ENCODE data around the gene RNF19B.
"Not testable (repeated sequence)": the region's sequence is repeated elsewhere in the genome, so short reads cannot be mapped to it uniquely, and the experiment has no call there.

The RNF19B gene

GRCh38 chr1:32907435-32907834 lies 57.2 kb downstream of the RNF19B start:
- H3K36me3 ChIP-seq (ENCODE audit: insufficient read depth, low read length): no peaks in the 10 kb centered on the region
- H3K4me3 ChIP-seq (ENCODE audit: low read length): no peak overlapping the region
- 64% methylated on average over 4 of the region's 4 CpGs for WGBS
- H3K9me3 ChIP-seq (ENCODE audit: insufficient read depth, low read depth, low read length): no peaks in the 10 kb centered on the region
- peaks cover 8% of the 10 kb centered on the region for H3K27me3 ChIP-seq (ENCODE audit: insufficient read depth, low read length)
- H3K27ac ChIP-seq (ENCODE audit: low read depth, low read length): no peak overlapping the region
- H3K4me1 ChIP-seq (ENCODE audit: insufficient read depth, low read length): no peaks in the 10 kb centered on the region
- H3K9ac ChIP-seq (ENCODE audit: low read depth, low read length): no peak overlapping the region

DNA sequence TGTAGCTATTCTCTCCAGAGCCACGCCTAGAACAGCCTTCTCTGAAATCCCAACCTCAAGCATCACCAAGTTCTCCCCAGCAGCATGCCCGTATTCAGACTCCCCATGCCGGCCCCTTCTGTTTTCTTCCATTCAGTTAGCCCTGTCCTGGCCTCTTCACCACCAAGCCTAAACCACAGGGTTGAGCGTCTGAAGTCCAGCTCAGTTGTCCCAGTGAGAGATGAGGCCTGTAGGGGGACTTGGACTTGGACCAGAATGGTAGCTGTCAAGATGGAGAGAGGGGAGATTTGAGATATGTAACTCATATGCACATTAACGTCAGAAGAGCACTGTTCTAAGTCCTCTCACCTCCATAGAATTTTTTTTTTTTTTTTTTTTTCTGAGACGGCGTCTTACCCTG lies 58.0 kb downstream of the RNF19B start:
- 89% methylated on average over 7 of the region's 7 CpGs for WGBS
- H3K4me3 ChIP-seq (ENCODE audit: low read length): no peak overlapping the region
- no peaks in the 10 kb centered on the region for H3K9me3 ChIP-seq (ENCODE audit: insufficient read depth, low read depth, low read length)

DNA sequence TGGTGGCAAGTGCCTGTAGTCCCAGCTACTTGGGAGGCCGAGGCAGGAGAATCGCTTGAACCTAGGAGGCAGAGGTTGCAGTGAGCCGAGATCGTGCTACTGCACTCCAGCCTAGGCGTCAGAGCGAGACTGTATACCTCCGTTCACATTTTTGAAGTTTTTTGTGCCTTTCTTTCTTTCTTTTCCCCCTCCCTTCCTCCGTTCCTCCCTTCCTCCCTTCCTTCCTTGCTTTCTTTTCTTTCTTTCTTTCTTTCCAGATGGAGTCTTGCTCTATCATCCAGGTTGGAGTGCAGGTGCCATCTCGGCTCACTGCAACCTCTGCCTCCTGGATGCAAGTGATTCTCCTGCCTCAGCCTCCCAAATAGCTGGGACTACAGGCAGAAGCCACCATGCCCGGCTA lies 59.0 kb downstream of the RNF19B start:
- H3K9ac ChIP-seq (ENCODE audit: low read depth, low read length); H3K4me3 ChIP-seq (ENCODE audit: low read length); H3K9me3 ChIP-seq (ENCODE audit: insufficient read depth, low read depth, low read length); H3K36me3 ChIP-seq (ENCODE audit: insufficient read depth, low read length); H3K27ac ChIP-seq (ENCODE audit: low read depth, low read length); H3K4me1 ChIP-seq (ENCODE audit: insufficient read depth, low read length): not testable (repeated sequence)
- peaks cover 25% of the 10 kb centered on the region for H3K27me3 ChIP-seq (ENCODE audit: insufficient read depth, low read length)
- WGBS: 82% methylated on average over 10 of the region's 10 CpGs

More for the DNA sequence above, 58.0 kb downstream of the RNF19B start:
- Histone ChIP-seq H3K9ac (ENCODE audit: low read depth, low read length) (no peak overlapping the region), H3K36me3 (ENCODE audit: insufficient read depth, low read length) (no peaks in the 10 kb centered on the region), H3K4me1 (ENCODE audit: insufficient read depth, low read length) (no peaks in the 10 kb centered on the region), H3K27me3 (ENCODE audit: insufficient read depth, low read length) (peaks cover 16% of the 10 kb centered on the region), H3K27ac (ENCODE audit: low read depth, low read length) (no peak overlapping the region)

GRCh38 chr1:32904797-32905196 lies 59.8 kb downstream of the RNF19B start:
- no peaks in the 10 kb centered on the region for H3K9me3 ChIP-seq (ENCODE audit: insufficient read depth, low read depth, low read length)
- peaks cover 33% of the 10 kb centered on the region for H3K27me3 ChIP-seq (ENCODE audit: insufficient read depth, low read length)
- no peaks in the 10 kb centered on the region for H3K36me3 ChIP-seq (ENCODE audit: insufficient read depth, low read length)
- no peaks in the 10 kb centered on the region for H3K4me1 ChIP-seq (ENCODE audit: insufficient read depth, low read length)
- H3K27ac ChIP-seq (ENCODE audit: low read depth, low read length): no peak overlapping the region
- WGBS: 85% methylated on average over 2 of the region's 2 CpGs
- no peak overlapping the region for H3K9ac ChIP-seq (ENCODE audit: low read depth, low read length)
- H3K4me3 ChIP-seq (ENCODE audit: low read length): no peak overlapping the region

DNA sequence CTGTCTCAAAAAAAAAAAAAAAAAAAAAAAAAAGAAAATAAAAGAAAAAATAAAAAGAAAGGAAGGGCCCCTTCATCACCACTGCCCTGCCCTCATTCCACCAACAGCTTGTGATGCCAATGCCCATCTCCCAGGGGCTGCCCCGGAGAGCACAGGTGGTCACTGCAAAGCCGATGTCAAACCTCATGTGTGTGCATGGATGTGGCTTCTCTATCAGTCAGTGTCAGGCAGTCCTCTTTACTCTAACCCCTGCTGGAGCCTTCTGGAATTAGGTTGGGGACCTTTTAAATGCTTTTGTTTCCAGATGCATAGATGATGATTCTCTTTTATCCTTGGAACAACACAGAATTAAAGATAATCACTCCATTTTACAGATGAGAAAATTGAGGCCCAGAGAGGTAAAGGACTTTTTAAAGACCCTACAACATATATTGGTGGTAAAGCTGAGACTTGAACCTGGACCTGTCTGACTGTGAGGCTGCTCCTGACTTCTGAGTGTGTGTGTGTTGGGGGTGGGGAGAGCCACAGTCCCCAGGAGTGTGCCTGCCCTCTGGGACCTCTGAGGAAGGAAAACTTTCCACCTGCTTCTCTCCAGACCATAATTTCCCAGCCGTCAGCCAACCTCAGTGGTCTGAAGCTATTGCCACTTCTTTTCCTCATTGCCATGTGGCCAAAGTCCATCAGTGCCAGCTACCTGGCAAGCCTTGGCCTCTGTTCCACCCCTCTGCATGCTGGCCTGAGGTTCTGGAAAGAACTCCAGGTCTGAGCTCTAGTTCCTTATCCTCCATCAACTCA lies 60.4 kb downstream of the RNF19B start:
- Histone ChIP-seq H3K4me1 (ENCODE audit: insufficient read depth, low read length) (no peaks in the 10 kb centered on the region), H3K36me3 (ENCODE audit: insufficient read depth, low read length) (no peaks in the 10 kb centered on the region), H3K4me3 (ENCODE audit: low read length) (no peak overlapping the region), H3K27ac (ENCODE audit: low read depth, low read length) (no peak overlapping the region), H3K9ac (ENCODE audit: low read depth, low read length) (no peak overlapping the region), H3K9me3 (ENCODE audit: insufficient read depth, low read depth, low read length) (no peaks in the 10 kb centered on the region), H3K27me3 (ENCODE audit: insufficient read depth, low read length) (peaks cover 39% of the 10 kb centered on the region)
- WGBS: 88% methylated on average over 3 of the region's 3 CpGs

DNA sequence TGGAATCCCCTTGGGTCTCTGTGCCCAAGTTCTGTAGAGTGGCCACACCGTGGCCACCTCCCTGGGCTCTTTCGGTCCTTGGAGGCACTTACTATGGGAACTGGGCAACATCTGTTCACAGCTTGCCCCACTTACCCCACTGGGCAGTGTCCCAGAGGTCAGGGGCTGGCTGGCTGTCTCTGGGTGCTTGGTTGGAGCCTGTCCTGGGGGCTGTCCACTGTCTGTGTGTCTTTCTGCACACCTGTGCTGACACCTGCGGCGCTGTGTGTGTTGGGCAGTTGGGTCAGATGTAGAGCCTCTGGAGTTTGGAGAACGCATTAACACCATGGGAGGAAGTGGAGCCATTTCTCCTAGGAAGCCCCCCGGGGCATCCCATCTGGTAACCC lies 62.1 kb downstream of the RNF19B start:
- WGBS: 75% methylated on average over 6 of the region's 6 CpGs
- Histone ChIP-seq H3K27ac (ENCODE audit: low read depth, low read length) (no peak overlapping the region), H3K4me1 (ENCODE audit: insufficient read depth, low read length) (no peaks in the 10 kb centered on the region), H3K9me3 (ENCODE audit: insufficient read depth, low read depth, low read length) (no peaks in the 10 kb centered on the region), H3K27me3 (ENCODE audit: insufficient read depth, low read length) (peaks cover 44% of the 10 kb centered on the region), H3K9ac (ENCODE audit: low read depth, low read length) (no peak overlapping the region), H3K4me3 (ENCODE audit: low read length) (no peak overlapping the region), H3K36me3 (ENCODE audit: insufficient read depth, low read length) (no peaks in the 10 kb centered on the region)

GRCh38 chr1:32901823-32902534 lies 62.6 kb downstream of the RNF19B start:
- Histone ChIP-seq H3K4me3 (ENCODE audit: low read length) (peak overlapping the region; percentile 59), H3K4me1 (ENCODE audit: insufficient read depth, low read length) (no peaks in the 10 kb centered on the region), H3K27ac (ENCODE audit: low read depth, low read length) (no peak overlapping the region), H3K9me3 (ENCODE audit: insufficient read depth, low read depth, low read length) (no peaks in the 10 kb centered on the region), H3K27me3 (ENCODE audit: insufficient read depth, low read length) (peaks cover 44% of the 10 kb centered on the region), H3K9ac (ENCODE audit: low read depth, low read length) (no peak overlapping the region), H3K36me3 (ENCODE audit: insufficient read depth, low read length) (no peaks in the 10 kb centered on the region)
- WGBS: 48% methylated on average over 21 of the region's 24 CpGs

GRCh38 chr1:32900956-32901822 lies 63.4 kb downstream of the RNF19B start, which contains the start of gene TMEM54:
TSS of gene TMEM54 (minus strand) at chr1:32901389. CDS start at chr1:32901238, 151 bp downstream.
- under 1% methylated on average over 92 of the region's 92 CpGs for WGBS
- Histone ChIP-seq H3K36me3 (ENCODE audit: insufficient read depth, low read length) (no peaks in the 10 kb centered on the region), H3K4me3 (ENCODE audit: low read length) (peak within 1 kb of the TSS; percentile 59), H3K27ac (ENCODE audit: low read depth, low read length) (no peak within 1 kb of the TSS), H3K27me3 (ENCODE audit: insufficient read depth, low read length) (peaks cover 44% of the 10 kb centered on the region), H3K4me1 (ENCODE audit: insufficient read depth, low read length) (no peaks in the 10 kb centered on the region), H3K9ac (ENCODE audit: low read depth, low read length) (peak within 1 kb of the TSS; percentile 46; the same call in 1 of the 2 replicates), H3K9me3 (ENCODE audit: insufficient read depth, low read depth, low read length) (no peaks in the 10 kb centered on the region)

DNA sequence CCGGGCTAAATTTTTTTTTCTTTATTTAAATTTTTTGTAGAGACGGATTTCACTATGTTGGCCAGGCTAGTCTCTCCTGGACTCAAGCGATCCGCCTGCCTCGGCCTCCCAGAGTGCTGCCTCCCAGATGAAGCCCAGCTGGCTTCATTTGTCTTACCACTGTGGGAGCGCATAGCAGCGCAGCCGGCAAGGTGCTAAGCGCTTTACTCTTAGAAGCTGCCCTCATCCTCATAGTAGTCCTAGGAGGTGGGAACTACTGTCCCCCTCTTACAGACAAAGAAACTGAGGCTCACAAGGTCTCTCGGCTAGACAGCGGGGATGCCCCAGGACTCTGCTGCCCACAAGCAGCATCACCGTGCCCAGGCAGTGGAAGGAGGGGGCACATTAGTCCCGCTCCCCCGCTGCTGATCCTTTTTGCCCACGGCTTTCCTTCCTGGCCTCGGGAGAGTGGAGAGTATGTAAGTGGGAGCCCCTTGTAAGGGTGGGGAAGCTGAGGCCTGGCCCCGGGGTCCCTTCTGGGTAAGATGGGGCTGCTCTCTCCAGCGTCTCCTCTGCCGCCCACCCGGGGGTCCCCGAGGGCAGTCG lies 64.1 kb downstream of the RNF19B start:
- no peaks in the 10 kb centered on the region for H3K9me3 ChIP-seq (ENCODE audit: insufficient read depth, low read depth, low read length)
- H3K36me3 ChIP-seq (ENCODE audit: insufficient read depth, low read length): no peaks in the 10 kb centered on the region
- H3K4me3 ChIP-seq (ENCODE audit: low read length): peak overlapping the region; percentile 59
- no peak overlapping the region for H3K27ac ChIP-seq (ENCODE audit: low read depth, low read length)
- no peaks in the 10 kb centered on the region for H3K4me1 ChIP-seq (ENCODE audit: insufficient read depth, low read length)
- H3K27me3 ChIP-seq (ENCODE audit: insufficient read depth, low read length): peaks cover 44% of the 10 kb centered on the region
- whole genome bisulfite sequencing: 23% methylated on average over 22 of the region's 22 CpGs
- H3K9ac ChIP-seq (ENCODE audit: low read depth, low read length): peak overlapping the region; percentile 46; the same call in 1 of the 2 replicates

DNA sequence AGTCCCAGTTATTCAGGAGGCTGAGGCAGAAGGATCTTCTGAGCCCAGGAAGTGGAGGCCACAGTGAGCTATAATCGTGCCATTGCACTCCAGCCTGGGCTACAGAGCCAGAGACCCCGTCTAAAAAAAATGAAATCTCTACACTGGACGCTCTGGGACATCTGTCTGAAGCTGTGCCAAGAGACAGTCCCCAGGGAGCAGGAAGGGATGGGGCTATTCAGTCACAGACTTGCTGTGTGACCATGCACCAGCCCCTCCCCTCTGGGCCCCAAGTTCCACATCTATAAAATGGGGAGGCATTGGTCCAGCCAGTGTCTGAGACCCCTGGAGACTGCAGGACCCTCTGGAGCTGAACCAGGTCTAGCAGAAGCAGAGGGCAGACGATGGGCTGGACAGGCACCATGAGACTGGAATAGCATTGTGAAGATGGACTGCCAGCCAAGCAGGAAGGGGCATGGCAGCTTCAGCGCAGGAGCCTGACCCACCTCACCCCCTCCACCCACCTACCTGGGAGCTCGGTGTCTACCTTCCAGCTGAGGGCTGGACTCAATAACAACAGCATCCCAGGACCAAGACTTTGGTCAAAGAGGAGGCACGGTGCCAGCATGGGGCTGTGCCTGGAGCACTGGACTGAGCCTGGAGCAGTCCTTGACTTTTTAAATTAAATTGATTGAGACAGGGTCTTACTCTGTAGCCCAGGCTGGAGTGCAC lies 64.9 kb downstream of the RNF19B start:
- Histone ChIP-seq H3K4me3 (ENCODE audit: low read length) (no peak overlapping the region), H3K9me3 (ENCODE audit: insufficient read depth, low read depth, low read length) (no peaks in the 10 kb centered on the region), H3K27ac (ENCODE audit: low read depth, low read length) (no peak overlapping the region), H3K27me3 (ENCODE audit: insufficient read depth, low read length) (peaks cover 44% of the 10 kb centered on the region), H3K4me1 (ENCODE audit: insufficient read depth, low read length) (no peaks in the 10 kb centered on the region), H3K9ac (ENCODE audit: low read depth, low read length) (no peak overlapping the region), H3K36me3 (ENCODE audit: insufficient read depth, low read length) (no peaks in the 10 kb centered on the region)
- 91% methylated on average over 7 of the region's 7 CpGs for WGBS
